Measurements from ENCODE around the gene CMBL.
"Not testable (repeated sequence)": the region's sequence is repeated elsewhere in the genome, so short reads cannot be mapped to it uniquely, and the experiment has no call there.

Gene CMBL

GRCh38 chr5:10333154-10334006 lies 25.7 kb upstream of the CMBL start:
- no peak for DNase-seq

DNA sequence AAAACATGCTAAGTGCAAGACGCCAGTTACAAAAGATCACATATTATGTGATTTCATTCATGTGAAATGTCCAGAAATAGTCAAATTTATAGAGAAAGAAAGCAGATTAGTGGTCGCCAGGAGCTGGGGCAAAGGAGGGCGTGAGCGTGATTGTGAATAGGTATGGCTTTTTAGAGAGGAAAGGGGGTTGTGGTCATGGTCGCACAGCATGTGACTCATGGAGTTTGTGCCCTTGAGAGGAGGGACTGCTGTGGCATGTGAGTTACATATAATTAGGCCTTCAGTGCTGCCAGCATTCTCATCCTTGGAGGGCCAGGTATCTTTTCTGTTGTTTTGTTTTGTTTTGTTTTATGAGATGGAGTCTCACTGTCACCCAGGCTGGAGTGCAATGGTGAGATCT lies 24.6 kb upstream of the CMBL start:
- DNase-seq = no peak

- peak; percentile 41 for DNase-seq
These were observed 23.7 kb upstream of the CMBL start for GRCh38 chr5:10331341-10331796.

DNA sequence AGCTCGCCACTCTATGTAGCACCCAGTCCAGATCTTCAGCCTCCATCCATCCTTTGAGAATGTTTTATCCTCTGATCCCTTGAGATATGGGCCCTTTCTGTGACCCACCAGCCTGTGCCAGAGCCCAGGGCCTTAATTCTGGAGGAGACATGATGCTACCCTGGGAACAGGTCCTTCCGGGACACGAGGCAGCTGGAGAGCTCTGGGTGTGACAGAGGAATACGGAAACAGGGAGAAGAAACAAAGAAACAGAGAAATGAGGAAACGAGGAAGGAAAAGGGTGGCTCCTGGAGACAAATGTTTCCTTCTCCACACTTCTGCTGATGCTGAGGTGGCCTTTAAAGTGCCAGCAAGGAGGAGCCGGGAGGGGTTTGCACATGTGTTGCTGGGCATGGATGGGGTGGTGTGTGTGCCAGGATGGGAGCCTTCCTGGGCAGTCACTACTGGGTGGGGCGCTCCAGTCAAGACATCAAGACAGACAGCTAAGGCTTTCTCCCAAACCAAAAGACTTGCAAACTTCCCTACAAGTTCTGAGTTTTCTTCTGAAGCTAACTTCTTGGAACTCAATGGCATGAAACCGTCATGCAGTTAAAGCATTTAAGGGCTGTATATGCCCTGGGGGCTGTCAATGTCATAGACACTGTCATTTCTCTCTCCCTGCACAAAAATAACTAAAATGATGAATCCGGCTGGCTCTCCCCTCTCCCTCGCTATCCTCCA lies 23.0 kb upstream of the CMBL start:
- DNase-seq = no peak

- no peak for DNase-seq
These were observed 22.2 kb upstream of the CMBL start for GRCh38 chr5:10329820-10330481.

DNA sequence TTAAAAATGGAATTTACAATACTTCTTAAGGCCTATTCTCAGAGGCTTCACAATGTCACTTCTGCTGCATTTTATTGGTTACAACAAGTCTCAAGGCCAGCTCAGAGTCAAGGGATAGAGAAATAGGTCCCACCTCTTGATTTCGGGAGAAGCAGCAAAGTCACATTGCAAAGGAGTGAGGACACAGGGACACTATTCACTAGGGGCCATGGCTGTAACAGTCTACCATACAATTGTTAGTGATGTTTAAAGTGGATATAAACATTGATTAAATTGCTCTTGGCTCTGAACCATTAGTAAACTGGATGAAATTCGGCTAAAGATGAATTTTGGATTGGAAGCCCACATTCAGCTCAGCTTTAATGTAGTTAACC lies 21.7 kb upstream of the CMBL start:
- no peak for DNase-seq

DNA sequence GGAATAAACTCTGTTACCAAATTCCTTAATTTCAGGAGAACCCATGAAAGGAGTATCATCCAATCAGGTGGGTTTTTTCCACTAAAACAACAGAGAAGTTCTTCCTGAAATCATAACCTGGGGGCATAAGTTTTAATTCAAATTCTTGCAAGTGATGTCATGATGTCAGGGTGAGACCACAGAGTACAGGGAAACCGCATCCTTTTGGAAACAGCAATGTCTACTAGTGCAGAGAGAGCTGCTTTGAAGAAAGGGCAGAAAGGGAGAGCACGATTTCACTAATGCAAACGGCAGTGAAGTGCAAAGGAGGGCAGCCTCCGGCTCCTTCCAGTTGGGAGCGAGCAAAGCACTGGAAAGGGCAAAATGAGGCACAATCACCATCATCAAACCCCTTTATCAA lies 20.6 kb upstream of the CMBL start:
- DNase-seq = no peak

- no peak for DNase-seq
These were observed 17.0 kb upstream of the CMBL start for GRCh38 chr5:10324518-10325370.

- peak; percentile 34 for DNase-seq
These were observed 16.1 kb upstream of the CMBL start for GRCh38 chr5:10323588-10324488.

GRCh38 chr5:10321882-10322281 lies 14.2 kb upstream of the CMBL start:
- DNase-seq = no peak

DNA sequence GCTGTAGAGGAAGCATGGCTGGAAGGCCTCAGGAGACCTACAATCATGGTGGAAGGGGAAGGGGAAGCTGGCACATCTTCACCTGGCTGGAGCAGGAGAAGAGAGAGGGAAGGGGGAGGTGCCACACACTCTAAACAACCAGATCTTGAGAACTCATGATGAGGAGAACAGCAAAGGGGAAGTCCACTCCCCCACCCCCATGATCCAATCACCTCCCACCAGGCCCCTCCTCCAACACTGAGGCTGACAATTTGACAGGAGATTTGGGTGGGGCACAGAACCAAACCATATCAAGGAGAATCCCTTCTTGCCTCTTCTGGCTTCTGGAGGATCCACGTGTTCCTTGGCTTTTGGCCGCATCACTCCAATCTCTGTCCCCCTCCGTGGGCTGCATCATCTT lies 13.1 kb upstream of the CMBL start:
- DNase-seq = no peak

DNA sequence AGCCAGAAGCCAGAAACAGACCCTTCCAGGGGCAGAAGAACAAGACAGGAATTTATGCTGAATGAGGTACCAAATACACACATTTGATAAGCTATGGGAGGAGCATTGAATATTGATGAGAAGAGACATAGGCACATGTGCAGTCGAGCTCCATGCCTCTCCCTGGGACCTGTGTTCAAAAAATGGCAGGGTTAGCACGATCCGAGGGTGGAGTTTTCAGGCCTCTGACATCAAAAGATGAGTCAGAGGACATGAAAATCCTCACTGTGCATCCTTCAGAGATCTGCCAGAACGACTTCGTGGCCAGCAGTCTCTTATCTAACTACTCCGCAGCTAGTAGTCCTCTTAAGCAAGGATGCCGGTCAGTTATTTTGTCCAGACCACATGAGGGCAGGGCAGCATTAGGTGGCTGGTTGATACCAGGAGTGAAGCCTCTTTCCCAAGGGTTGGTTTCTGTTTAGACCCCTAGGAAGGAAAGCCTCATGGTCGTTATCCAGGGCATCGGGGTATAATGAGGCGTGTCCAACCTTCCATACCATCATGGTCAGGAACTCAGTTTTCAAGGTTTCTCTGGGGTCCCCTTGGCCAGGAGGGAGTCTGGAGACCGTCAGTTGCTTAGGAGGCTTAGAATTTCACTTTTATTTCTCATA lies 11.6 kb upstream of the CMBL start:
- DNase-seq = no peak

GRCh38 chr5:10317825-10318682 lies 10.4 kb upstream of the CMBL start:
- DNase-seq = no peak

DNA sequence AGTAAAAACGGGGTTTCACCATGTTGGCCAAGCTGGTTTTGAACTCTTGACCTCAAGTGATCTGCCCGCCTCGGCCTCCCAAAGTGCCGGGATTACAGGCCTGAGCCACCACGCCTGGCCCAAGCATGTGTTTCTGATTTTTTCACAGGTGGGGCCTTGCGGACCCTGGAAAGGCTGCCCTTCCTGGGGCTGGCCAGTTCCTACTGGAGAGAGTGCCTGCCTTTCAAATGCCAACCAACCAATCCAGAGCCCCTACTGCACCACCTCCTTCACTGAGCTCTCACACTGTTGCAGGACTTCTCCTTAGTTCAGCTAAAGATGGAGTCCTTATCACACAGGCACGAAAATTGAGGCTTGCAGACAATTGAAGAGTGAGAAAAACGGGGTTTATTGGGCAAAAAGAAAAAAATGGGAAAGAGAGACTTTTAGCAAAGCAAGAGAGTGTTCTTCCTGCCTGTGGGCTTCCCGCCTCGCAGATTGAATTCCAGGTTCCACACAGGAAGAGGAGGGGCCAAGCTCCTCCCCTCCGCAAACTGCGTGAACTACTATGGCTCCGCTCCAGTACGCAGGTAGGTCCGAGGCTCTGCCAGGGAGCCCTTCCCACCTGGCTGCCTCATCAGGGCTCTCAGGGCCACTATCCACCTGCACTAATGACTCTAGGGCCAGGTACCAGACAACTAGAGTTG lies 8.3 kb upstream of the CMBL start:
- no peak for DNase-seq

- no peak for DNase-seq
These were observed 7.5 kb upstream of the CMBL start for GRCh38 chr5:10315201-10315600.

DNA sequence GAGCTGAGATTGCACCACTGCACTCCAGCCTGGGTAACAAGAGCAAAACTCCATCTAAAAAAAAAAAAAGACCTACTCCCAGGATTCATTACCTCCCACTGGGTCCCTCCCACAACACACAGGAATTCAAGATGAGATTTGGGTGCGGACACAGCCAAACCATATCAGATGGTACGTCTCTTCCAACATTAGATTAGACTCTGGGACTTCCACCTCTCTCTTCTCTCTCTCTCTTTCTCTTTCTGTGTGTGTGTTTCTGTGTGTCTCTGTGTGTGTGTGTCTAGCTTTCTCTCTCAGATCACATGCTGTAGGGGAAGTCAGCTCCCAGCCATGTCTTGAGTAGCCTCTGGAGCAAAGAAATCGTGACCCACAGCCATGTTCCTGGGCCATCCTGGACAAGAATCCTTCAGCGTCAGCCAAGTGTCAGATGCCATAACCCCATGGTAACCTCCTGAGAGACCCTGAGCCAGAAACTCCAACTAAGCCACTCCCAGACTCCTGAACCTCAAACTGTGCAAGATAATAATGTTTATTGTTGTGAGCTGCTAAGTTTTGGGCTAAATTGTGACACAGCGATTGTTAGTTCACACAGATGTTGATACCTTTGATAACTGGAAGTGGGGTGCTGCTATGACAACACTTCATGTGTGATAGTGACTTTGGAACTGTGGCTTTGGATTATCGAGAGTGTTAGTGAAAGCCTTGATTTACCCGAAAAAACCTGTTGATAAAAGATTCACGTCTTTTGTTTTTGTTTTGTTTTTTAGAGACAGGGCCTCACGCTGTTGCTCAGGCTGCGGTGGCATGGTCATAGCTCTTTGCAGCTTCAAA lies 4.1 kb upstream of the CMBL start:
- DNase-seq = no peak

DNA sequence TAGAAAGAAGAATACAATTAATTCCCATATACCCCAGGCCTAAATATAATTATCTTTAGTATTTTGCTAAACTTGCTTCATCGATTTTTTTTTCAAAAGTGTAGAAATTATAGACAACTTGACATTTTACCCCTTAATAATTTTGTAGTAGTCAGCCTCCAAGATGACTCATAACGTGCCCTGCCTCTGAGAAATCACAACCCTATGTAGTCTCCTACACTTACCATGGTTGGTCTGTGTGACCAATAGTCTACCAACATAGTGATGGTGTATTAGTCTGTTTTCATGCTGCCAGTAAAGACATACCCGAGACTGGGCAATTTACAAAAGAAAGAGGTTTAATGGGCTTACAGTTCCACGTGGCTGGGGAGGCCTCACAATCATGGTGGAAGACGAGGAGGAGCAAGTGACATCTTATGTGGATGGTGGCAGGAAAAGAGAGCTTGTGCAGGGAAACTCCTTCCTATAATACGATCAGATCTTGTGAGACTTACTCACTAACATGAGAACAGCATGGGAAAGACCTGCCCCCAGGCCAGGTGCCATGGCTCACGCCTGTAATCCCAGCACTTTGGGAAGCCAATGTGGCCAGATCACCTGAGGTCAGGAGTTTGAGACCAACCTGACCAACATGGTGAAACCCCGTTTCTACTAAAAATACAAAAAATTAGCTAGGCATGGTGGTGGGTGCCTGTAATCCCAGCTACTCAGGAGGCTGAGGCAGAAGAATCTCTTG lies 3.3 kb upstream of the CMBL start:
- not testable (repeated sequence) for DNase-seq

Data from NCI-H1436 treated with DMSO at 0.1 percent for 48 hours (cell line).